ENCODE measurements around the gene FSTL4. TPM values are rescaled to one million over a fixed set of nuclear protein-coding genes. Genes with fewer than 3 reads are reported as not detected.

The FSTL4 gene
- total RNA-seq, 4 donors from 2014 or later: 0.27 TPM; not detected in 3

DNA sequence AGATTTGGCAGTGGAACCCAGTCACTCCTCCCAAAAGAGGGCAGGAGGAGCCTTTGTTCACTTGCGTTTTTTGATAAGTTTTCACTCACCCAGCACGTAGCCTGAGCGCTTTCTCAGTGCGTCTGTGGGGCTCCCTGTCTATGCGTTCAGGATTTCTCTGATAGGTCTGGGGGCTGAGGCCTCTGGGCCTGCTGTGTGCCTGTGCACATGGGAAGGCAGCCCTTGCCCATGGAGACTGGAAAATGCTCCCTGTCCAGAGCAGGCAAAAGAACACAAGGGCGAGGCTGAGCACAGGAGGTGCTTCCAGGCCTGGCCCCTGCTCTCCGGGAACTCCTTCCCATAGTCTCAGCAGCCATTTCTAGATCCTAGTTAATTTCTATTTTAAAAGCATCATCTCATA lies 249.9 kb downstream of the FSTL4 start:
- in situ Hi-C loops (cut with MboI; ENCODE audit: low pct_ligation_motif_present in 1 of 4, low pct_unique_long_range_greater_than_20kb in 1 of 4, low sequenced_read_pairs in 3 of 4) (no loop called here), intact Hi-C loops (cut with DNase I; ENCODE audit: low total_unique reads) (no loop called here)
- H3K27me3 ChIP-seq: no peaks in the 10 kb centered on the region
- H3K36me3 ChIP-seq: no peaks in the 10 kb centered on the region
- H3K4me3 ChIP-seq: no peak overlapping the region
- no peak overlapping the region for H3K27ac ChIP-seq
- WGBS, 2 donors (ENCODE audit: low coverage in 1 of 2): 40 to 82% methylated on average over 1 to 7 of the region's 7 CpGs
- H3K9me3 ChIP-seq: no peaks in the 10 kb centered on the region
- H3K4me1 ChIP-seq: no peaks in the 10 kb centered on the region
- TF ChIP-seq POLR2AphosphoS5 (IDR thresholded peaks at IDR 0.05) (no peak), EP300 (IDR thresholded peaks at IDR 0.05; ENCODE audit: low read depth) (no peak), POLR2A (IDR thresholded peaks at IDR 0.05) (no peak)
- TF ChIP-seq, protein P1, sequence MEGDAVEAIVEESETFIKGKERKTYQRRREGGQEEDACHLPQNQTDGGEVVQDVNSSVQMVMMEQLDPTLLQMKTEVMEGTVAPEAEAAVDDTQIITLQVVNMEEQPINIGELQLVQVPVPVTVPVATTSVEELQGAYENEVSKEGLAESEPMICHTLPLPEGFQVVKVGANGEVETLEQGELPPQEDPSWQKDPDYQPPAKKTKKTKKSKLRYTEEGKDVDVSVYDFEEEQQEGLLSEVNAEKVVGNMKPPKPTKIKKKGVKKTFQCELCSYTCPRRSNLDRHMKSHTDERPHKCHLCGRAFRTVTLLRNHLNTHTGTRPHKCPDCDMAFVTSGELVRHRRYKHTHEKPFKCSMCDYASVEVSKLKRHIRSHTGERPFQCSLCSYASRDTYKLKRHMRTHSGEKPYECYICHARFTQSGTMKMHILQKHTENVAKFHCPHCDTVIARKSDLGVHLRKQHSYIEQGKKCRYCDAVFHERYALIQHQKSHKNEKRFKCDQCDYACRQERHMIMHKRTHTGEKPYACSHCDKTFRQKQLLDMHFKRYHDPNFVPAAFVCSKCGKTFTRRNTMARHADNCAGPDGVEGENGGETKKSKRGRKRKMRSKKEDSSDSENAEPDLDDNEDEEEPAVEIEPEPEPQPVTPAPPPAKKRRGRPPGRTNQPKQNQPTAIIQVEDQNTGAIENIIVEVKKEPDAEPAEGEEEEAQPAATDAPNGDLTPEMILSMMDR (IDR thresholded peaks at IDR 0.05): no peak
- no peak for DNase-seq

DNA sequence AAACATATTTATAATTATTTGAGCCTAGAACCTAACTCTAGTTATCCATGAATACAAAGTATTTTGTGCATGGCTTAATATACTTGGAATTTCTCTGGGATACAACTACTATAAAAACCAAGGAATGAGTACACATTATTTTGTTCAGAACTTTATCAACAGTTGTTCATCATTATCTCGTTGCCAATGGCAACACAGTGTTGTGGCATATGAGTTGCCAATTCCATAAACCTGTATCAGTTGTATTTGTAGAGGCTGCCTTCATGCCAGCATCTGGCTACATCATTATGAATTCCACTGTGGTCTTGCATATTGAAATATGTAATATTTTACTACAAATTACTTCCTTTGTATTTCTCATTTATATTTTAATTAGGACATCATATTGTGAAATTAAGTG lies 250.4 kb downstream of the FSTL4 start:
- in situ Hi-C loops (cut with MboI; ENCODE audit: low pct_ligation_motif_present in 1 of 4, low pct_unique_long_range_greater_than_20kb in 1 of 4, low sequenced_read_pairs in 3 of 4): no loop called here
- Histone ChIP-seq H3K4me1 (no peaks in the 10 kb centered on the region), H3K27me3 (no peaks in the 10 kb centered on the region), H3K9me3 (no peaks in the 10 kb centered on the region), H3K4me3 (no peak overlapping the region), H3K27ac (no peak overlapping the region), H3K36me3 (no peaks in the 10 kb centered on the region)
- WGBS, 2 donors (ENCODE audit: low coverage in 1 of 2): 38 to 40% methylated on average over 1 of the region's 1 CpG
- no peak for DNase-seq
- TF ChIP-seq, protein P1 (IDR thresholded peaks at IDR 0.05): no peak
- no peak for TF ChIP-seq EP300 (IDR thresholded peaks at IDR 0.05; ENCODE audit: low read depth)
- TF ChIP-seq POLR2A (IDR thresholded peaks at IDR 0.05): no peak
- no peak for TF ChIP-seq POLR2AphosphoS5 (IDR thresholded peaks at IDR 0.05)
- intact Hi-C loops (cut with DNase I; ENCODE audit: low total_unique reads): no loop called here

DNA sequence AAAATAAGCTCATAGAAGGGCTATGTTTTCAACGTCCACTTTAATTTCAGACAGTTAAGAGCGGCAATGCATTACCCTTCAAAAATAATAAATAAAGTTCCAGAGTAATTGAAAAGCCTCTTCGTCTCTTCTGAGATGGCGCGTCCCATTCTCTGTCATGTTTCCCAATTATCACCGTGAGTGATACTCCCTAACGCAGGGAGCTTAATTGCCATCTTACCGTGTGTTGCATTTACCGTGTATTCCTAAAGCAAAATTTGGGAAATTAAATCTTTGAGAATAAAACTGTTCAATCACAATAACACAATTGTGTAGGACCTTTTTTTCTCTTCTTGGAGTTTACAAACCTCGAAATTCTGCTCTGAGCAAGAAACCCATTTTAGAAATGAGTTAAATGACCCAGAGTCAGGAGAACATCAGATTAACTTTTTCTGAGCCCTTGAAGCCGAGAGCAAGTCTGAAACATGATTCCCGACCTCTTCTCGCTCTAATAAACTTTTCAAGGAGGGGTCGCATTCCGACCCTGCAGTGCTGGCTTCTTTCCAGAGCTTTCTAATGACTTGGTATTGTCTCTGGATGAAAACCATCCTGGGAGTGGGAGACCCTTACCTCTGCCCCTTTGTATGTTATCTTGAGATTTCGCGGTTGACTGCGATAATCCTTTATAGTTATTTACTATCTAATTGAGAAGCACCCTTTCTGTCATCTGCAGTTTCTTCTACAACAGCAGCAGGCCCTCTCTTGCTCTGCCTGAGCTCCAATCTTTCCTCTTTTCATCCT lies 251.5 kb downstream of the FSTL4 start:
- Histone ChIP-seq H3K9me3 (no peaks in the 10 kb centered on the region), H3K27ac (no peak overlapping the region), H3K36me3 (no peaks in the 10 kb centered on the region), H3K4me1 (no peaks in the 10 kb centered on the region), H3K4me3 (no peak overlapping the region), H3K27me3 (no peaks in the 10 kb centered on the region)
- DNase-seq: no peak
- TF ChIP-seq POLR2A (IDR thresholded peaks at IDR 0.05) (no peak), EP300 (IDR thresholded peaks at IDR 0.05; ENCODE audit: low read depth) (no peak), POLR2AphosphoS5 (IDR thresholded peaks at IDR 0.05) (no peak)
- TF ChIP-seq, protein P1 (IDR thresholded peaks at IDR 0.05): no peak
- intact Hi-C loops (cut with DNase I; ENCODE audit: low total_unique reads) (no loop called here), in situ Hi-C loops (cut with MboI; ENCODE audit: low pct_ligation_motif_present in 1 of 4, low pct_unique_long_range_greater_than_20kb in 1 of 4, low sequenced_read_pairs in 3 of 4) (no loop called here)
- 73 to 78% methylated on average over 18 of the region's 18 CpGs for WGBS, 2 donors (ENCODE audit: low coverage in 1 of 2)

DNA sequence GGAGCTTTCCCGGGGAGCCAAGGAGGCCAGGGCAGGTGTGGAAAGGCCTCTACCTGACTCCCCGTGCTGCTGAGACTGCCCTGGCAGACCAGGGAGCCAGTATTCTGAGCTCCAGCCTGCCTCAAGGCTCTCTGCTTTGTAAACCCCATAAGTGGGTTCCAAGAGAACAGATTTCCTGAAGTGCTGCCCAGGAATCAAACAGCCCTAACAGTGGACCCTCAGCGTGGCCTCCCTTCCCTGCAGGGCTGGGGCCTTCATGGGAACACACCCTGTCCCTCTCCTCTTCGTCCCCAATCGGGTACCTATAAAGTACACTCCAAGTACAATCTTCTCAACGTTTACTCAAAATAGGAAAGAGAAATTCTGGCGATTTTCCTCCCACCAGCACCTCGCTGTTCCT lies 252.5 kb downstream of the FSTL4 start:
- Histone ChIP-seq H3K4me1 (no peaks in the 10 kb centered on the region), H3K4me3 (no peak overlapping the region), H3K27me3 (no peaks in the 10 kb centered on the region), H3K27ac (no peak overlapping the region), H3K9me3 (no peaks in the 10 kb centered on the region), H3K36me3 (no peaks in the 10 kb centered on the region)
- DNase-seq: no peak
- in situ Hi-C loops (cut with MboI; ENCODE audit: low pct_ligation_motif_present in 1 of 4, low pct_unique_long_range_greater_than_20kb in 1 of 4, low sequenced_read_pairs in 3 of 4): no loop called here
- intact Hi-C loops (cut with DNase I; ENCODE audit: low total_unique reads): no loop called here
- TF ChIP-seq POLR2A (IDR thresholded peaks at IDR 0.05) (no peak), EP300 (IDR thresholded peaks at IDR 0.05; ENCODE audit: low read depth) (no peak), POLR2AphosphoS5 (IDR thresholded peaks at IDR 0.05) (no peak)
- TF ChIP-seq, protein P1 (IDR thresholded peaks at IDR 0.05): no peak
- 63% methylated on average over 8 of the region's 8 CpGs; no CpG with 5 or more reads in 1 of the 2 donors for WGBS, 2 donors (ENCODE audit: low coverage in 1 of 2)

Measured in transverse colon (tissue), 4 donors.